Activated CD8-positive, alpha-beta memory T cell treated with anti-CD3 and anti-CD28 coated beads, Interleukin-2, amount 50 U/mL, for 24 hours (primary cell): Measurements from ENCODE around the gene SEPTIN1.
"Not testable (repeated sequence)": the region's sequence is repeated elsewhere in the genome, so short reads cannot be mapped to it uniquely, and the experiment has no call there.

Experiments used
- DNase-seq: peaks from one replicate; pipeline ENCODE4 v3.0.0-alpha.2; 2020; ENCODE audit errors: extremely low read depth

SEPTIN1 gene

GRCh38 chr16:30357715-30358576, 24.4 kb downstream of the SEPTIN1 start:
- DNase-seq, result no peak

DNA sequence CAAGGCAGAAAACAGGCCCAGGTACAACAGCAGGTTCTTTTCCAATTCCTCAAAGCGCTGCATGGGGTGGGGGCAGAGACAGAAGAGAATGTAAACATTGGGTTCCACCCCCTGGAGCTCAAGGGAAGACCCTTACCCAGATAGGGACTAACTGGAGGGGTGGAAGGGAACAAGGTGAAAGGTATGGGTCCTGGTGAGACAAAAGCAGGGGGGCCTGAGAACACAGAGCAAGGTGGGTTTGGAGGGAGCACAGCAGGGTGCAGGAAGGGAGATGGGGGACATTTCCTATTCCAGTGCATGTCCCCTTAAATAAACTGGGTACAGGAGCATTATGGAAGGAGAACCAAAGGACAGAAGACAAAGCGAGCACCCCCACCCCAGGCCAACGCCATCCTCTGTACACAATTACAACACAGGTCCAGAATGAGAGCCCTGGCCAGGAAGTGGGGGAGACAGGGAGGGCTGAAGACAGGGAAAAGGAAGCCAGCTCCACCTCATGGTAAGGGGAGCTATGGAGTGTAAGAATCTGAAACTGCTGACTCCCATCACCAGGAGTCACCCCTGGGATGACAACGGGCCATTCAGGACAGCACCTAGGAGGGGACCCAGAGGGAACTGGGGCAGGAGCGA, 25.2 kb downstream of the SEPTIN1 start:
- DNase-seq, result no peak

DNA sequence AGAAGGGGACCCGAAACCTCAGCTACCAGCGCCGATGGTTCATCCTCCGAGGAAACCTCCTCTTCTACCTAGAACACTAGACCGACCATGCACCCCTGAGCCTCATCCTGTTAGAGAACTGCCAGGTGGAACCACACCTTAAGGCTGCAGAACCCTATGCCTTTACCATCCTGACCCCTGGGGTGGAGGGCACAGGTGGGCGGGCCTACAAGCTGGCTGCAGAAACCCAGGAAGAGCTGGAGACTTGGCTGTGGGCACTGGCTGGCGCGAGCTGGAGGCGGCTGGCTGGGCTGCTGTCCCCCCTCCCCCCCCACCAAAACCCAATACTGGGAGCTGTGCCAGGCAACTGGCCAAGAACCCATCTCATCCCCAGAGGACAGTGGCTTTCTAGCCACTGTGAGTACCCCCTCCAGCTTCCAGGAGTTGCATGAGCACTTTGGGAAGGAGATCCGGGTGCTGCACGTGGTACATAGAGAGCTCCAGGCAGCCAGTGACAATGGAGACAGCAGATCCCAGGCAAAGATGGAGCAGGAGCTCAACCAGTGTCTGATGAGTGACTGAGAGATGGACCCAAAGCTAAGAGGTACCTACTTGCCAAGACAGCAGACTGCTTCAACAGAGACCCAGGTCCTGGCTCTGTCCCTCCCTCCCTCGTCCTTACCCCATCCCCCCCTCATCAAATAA, 25.8 kb downstream of the SEPTIN1 start:
- DNase-seq, result no peak

DNA sequence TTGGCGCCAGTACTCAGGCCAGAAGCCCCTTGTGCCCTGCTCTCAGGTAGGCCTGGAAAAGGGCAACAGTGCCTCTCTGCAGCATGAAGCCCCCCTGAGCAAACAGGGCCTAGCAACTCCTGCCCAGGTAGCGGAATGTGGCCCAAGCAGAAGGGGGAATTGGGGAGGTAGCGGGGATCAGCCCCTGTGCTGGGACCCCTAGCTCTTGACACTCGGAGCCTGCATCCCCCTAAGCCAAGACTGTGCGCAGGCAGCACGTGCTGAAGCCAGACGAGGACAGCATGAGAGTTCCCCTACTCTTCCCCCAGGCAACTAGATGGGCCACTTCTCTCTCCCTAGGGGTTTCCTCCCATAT, 26.4 kb downstream of the SEPTIN1 start:
- no peak for DNase-seq

DNA sequence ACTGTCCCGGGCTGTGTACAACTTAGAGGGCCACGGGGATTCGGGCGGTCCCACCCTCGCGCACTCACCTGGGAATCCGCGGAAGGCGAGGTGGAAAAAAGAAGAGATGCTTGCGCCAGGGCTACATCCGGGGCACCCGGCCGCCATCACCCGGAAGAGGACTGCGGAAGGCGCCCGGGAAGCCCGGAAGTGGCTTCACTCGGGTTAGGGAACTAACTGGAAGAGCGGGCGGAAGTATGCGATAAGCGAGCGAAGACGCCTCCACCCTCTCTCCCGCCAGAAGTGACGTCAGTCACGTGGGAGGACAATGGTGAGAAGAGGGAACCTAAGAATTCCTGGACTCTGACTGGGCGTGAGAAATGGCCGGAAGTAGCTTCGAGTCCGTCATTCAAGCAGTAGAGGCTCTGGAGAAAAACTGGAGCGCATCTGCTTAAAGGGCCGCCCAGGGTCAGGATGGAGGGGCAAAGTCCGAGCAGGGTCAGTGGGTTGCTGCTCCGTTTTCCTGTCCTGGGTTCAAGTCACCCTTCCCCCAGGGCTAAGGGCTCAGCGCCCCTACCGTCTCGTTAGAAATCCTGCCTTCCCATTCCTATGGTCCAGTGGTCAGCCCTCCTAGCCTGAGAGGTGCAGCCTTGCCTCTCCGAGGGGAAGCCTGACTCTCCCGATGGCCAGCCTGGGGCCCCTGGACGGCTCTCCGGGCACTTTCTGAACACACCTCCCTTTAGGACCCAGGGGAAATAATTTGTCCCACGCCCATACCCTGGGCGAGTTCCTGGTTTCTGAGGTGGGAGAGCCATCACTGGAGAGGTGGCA, 27.0 kb downstream of the SEPTIN1 start, which contains the start of gene CD2BP2:
CD2BP2 (minus strand) TSS at position 165 of the 810 bp plus-strand sequence. CDS start 627 bp downstream, outside the sequence.
- DNase-seq, result peak; percentile 70

DNA sequence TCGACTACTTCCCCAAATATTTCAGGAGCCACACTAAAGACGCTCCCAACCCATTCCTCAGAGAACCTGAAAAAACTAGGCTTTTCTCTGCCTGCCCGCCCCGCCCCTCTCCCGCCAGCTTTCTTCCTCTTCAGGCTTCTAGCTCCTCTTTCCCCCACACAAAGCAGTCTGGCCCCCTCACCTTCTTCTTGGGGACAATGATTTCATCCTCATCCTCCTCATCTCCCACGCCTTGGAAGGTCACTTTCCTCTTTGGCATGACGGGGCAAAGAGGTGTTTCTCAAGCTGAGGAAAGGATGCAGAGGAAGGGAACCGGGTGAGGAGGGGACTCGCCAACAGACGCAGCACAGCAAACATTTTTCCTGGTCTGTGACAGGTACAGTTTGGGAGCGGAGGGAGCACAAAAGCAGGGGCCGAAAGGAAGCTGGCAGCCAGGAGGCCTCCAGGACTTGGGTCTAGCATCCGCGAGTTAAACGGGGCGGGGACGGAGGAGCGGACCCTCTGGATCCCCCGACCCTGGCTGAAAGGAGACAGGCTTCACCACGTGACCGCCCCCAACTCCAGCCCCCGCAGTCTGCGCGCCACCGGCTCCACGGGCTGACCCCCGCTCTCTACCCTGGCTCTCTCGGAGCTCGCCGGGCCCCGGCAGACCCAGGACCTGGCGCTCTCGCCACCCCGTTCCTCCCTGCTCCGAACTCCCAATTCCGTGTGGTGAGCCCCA, 27.8 kb downstream of the SEPTIN1 start:
- no peak for DNase-seq

DNA sequence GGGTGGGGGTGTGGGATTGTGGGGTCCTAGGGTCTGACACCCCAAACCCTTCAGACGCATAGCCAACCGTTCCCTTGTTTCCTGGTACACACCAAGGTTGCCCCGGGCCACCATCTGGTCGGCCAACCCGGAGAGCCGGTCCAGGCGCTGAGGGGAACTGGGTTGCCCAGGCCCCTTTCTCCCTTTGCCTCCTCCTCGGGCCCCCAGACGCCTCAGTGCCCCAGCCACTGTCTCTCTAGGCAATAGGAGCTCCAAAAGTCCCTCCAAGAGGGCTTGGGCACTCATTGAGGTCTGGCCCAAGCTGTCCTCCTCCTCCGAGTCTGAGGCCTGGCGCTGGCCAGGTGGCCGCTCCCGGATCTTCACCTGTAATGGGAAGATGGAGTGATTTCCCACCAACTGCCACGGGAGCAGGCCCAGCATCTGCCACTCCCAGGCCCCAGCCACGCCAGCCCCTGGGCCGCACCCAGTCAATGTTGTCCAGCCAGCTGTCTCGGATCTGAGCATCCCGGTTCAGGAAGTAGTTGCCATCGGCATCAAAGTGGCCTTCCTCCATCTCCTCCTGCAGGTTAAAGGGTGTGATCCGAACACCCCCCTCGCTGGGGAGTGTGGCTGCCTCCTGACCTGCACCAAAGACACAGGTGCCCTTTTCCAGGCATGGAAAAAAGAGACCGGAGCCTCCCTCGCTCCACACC, 28.8 kb downstream of the SEPTIN1 start:
- DNase-seq, result no peak

GRCh38 chr16:30352488-30353401, 29.6 kb downstream of the SEPTIN1 start:
- no peak for DNase-seq

DNA sequence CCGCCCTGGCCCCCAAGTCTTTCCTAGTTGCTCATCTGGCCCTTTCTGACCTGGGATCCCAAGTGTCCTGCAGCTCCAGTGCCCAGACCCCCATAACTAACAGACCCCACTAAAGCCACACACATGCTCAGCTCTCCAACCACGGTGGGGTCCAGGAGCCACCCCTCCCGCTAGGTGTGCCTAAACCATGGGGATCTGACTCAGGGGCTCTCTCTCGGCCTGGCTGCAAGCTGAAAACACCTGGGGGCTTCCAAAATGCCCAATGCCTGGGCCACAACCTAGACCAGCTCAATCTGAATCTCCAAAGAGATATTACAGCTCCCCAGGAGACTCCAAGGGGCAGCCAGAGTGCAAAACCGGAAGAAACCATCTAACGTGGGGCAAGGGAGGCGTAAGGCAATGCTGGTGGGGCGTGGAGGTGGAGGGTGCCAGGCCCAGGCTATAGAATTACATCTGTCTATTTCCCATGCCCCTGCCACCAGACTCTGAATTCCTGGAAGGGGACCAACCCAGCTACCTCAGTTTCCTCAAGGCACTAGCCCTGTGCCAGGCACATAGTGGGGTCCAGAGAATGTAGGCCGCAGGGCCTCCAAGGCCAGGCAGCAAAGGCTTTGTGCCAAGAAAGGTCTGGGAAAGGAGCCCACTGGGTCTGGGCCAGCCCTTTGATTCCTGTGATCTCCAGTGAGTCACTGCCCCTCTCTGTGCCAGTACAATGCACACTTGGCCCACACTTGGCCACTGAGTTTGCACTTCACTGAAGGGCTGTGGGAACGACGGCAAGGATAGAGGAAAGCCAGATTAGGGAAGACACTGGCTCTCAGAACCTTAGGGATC, 30.6 kb downstream of the SEPTIN1 start:
- DNase-seq, result no peak

- DNase-seq, result no peak
These were observed 31.3 kb downstream of the SEPTIN1 start for GRCh38 chr16:30351001-30351441.

- no peak for DNase-seq
These were observed 32.1 kb downstream of the SEPTIN1 start for GRCh38 chr16:30350134-30350871.

- DNase-seq, result no peak
These were observed 32.7 kb downstream of the SEPTIN1 start for GRCh38 chr16:30349675-30350074.

DNA sequence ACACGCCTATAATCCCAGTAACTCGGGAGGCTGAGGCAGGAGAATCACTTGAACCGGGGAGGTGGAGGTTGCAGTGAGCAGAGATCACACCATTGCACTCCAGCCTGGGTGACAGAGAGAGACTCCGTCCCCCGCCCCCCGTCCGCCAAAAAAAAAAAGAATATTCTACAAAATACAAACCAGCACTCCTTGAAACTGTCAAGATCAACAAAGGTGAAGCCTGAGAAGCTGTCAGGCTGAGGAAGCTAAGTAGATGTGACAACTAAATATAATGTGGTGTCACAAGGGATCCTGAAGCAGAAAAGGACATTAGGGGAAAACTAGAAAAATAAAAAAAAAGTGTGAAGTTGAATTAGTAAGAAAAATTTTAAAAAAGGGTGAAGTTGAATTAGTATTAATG, 33.4 kb downstream of the SEPTIN1 start:
- no peak for DNase-seq

GRCh38 chr16:30348113-30348512, 34.2 kb downstream of the SEPTIN1 start:
- no peak for DNase-seq

GRCh38 chr16:30346286-30346685, 36.1 kb downstream of the SEPTIN1 start:
- DNase-seq, result no peak

GRCh38 chr16:30343491-30343820, 38.9 kb downstream of the SEPTIN1 start:
- DNase-seq, result not testable (repeated sequence)

DNA sequence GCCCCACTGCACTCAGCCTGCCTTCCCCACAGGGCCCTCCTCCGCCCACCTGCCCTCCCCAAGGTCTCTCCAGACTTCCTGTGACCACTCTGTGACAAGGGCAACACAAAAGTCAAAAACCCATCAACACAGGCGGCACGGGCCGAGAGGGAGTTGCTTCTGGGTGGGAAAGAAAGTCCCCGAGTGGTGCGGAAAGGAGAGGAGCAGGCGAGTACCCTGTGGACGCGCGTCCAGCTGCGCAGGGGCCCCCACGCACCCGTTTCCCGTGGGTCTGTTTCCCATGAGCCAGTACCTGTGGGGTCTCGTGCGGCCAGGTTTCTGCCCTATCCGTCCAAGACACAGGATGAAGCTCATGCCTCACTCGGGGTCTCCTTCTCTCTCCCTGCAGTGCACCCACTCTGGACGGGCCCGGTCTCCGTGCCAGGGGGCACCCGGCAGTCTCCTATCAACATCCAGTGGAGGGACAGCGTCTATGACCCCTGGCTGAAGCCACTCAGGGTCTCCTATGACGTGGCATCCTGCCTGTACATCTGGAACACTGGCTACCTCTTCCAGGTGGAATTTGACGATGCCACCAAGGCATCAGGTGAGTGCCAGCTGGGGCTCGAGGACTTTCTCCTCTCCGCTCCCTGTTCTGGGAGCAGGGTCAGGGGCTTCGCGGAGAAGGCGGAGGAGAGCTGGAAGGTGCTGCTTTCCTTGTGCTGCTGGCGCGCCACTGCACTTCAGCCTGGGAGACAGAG, 39.4 kb downstream of the SEPTIN1 start:
- no peak for DNase-seq
